VCaP (cell line): ENCODE results near the gene VWA7.

Experiments used
- H3K27ac ChIP-seq: fragments of 450-650 bp; 2 replicates; pipeline ENCODE4 v1.5.1; 2017
- CTCF ChIP-seq: fragments of 450-650 bp; conservative IDR thresholded peaks from 2 replicates; pipeline ENCODE4 v1.5.1; 2017; ENCODE audit warnings: mild to moderate bottlenecking, moderate library complexity

VWA7 gene

GRCh38 chr6:31727717-31728671 lies 49.1 kb downstream of the VWA7 start:
- TF ChIP-seq CTCF = no peak
- peak overlapping the region; percentile 77; the same call in 1 of the 2 replicates for H3K27ac ChIP-seq

GRCh38 chr6:31727034-31727716 lies 50.0 kb downstream of the VWA7 start:
- H3K27ac ChIP-seq = no peak overlapping the region
- no peak for TF ChIP-seq CTCF

GRCh38 chr6:31725502-31726350 lies 51.4 kb downstream of the VWA7 start:
- TF ChIP-seq CTCF = no peak
- peak overlapping the region; percentile 37; the same call in 1 of the 2 replicates for H3K27ac ChIP-seq

- H3K27ac ChIP-seq = no peak overlapping the region
- TF ChIP-seq CTCF = no peak
Observed at GRCh38 chr6:31723980-31724691, 53.0 kb downstream of the VWA7 start.

- no peak for TF ChIP-seq CTCF
- H3K27ac ChIP-seq = no peak within 1 kb of the TSS
Observed at GRCh38 chr6:31723245-31723979, 53.7 kb downstream of the VWA7 start, which contains the start of gene MPIG6B. MPIG6B (plus strand) TSS chr6:31723373; CDS start chr6:31723384, 11 bp downstream.

- H3K27ac ChIP-seq = no peak overlapping the region
- no peak for TF ChIP-seq CTCF
Observed at GRCh38 chr6:31722173-31722572, 55.0 kb downstream of the VWA7 start.
